Fibroblast of peridontal ligament (primary cell): ENCODE results near the gene PLXNC1.
A peak's percentile ranks its signal among the peaks of the same experiment; 100 is the strongest.

Source experiments
- DNase-seq: peaks from one replicate; pipeline ENCODE4 v3.0.0-alpha.2; 2010; ENCODE audit errors: extremely low read depth

PLXNC1 gene

DNA sequence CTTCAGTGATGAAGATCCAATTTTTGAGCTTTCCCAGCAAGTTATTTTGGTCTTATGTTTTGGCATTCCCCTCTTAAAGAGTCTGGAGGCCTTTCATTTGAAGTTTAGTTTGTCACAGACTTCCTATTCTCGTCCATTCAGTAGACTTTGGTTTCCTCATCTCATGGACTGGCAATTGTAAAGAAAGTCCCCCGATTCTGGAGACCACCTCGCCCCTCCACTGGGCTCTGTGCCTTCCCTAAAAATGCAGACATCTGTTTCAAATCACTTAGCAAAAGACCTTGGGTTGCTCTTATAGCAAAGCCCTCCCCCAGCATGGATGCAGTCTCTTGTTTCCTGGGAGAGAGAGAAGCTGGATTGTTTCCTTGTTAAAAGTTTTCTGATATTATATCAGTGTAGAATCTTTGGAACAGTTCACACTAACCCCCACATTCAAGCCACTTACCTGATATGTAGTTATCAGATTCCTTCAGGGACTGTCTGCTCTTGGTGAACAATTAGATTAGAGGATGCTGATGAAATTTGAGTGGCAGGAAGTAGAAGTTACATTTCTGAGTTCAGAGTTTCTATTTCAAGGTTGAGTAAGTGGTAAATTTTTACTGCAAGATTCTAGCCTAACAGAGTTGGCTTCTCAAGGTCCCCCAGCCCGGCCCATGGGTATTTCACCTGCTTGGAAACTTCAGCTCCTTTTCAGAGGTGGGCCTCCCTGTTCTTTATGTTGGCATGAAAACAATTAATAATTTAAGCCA, 56.3 kb downstream of the PLXNC1 start:
- no peak for DNase-seq

DNA sequence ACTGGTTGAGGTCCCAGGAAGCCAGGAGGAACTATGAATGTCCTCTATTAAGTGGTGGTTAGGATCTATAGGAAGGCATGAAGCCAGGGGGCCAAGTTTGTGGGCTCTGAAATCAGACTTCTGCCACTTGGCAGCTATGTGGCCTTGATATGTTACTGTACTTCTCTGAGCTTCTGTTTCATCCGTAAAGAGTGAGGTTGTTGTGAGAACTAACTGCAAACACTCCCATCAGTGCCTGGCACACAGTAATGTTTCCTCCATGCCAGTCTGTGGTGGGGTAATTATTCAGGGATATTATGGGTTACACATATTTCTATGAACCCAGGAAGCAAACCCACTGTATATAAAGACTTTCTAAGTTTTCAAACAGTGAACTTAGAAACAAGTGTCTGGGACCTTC, 57.4 kb downstream of the PLXNC1 start:
- no peak for DNase-seq

DNA sequence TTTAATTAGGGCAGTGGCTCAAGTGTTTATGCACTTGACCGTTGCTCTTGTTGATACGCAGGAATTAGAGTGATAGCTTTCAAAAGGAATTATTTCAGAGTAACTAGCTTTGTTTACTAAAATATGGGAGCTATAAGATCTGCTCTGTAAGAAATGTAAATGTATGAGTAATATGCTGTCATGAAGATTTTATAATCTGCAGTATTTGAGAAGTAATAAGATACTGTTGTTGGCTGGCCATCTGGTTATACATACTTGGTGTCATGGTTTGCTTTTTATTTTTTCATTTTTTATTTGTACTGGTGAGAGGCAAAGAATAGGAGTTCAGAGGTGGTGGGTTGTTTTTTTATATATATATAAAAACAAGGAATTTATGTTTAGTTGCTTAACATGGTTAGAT, 58.5 kb downstream of the PLXNC1 start:
- no peak for DNase-seq

DNA sequence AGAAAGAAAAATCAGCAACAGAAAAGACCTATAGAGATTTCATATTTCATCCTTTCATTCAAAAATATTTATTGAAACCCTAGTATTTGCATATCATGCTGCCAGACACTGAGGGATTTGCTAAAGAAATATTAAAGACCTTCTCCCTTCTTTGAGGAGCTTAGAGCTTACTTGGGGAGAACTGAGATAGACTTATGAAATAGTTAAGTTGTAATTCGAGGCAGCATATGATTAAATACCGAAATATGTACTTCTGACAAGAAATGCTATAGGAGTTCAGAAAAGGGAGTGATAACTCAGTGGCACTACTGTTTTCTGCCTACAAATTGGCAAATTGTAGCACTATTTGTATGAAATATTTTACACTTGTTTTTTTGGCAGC, 59.1 kb downstream of the PLXNC1 start:
- peak; percentile 14 for DNase-seq

DNA sequence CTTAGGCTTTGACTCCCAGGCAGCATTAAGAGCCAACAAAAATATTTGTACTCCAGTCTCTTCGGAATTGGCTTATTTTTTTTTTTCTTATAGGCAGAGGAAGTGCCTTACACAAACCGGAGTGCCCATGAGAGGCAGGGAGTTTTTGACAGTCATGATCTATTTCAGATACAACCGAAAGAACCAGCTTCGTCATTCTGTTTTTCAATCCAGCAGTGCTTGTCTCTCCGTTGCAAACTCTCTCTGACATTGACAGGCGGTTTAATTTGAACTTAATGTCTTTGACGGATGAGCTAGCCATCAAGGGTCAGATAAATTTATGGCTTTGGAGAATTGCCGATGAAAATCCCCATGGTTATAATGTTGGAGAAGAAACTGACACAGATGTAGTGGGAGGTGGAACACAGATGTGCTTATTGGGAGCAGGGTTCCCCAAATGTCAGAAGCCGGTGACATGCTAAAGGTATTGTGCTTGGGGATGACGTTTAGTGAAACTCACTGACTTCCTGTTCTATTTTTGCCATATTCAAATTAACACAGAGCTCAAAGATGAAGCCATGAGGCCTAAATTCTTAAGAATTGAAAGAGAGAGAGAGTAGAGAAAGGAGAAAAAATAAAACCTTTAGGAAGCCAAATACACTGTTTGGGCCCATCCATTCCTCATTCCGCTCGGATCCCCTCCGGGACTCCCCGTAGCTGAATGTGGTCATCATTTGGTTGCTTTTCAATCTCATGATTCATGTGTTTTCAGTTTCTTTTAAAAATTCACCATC, 59.7 kb downstream of the PLXNC1 start:
- peak; percentile 18 for DNase-seq

DNA sequence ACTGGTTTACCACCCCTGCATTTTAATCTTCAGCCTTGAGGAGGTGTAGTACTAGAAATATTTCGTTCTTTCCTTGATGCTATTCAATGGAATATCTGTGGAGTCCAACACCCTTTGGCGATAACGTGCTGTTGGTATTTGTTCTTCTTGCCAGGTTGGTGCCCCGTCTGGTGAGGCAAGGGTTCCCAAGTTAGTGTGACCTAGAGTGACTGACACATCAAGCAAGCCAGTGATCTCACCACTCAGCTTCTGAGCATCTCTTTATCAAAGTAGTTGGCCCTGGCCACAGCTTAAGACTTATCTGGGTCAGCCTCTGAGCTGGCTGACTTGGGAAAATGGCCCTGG, 60.2 kb downstream of the PLXNC1 start:
- DNase-seq = no peak

DNA sequence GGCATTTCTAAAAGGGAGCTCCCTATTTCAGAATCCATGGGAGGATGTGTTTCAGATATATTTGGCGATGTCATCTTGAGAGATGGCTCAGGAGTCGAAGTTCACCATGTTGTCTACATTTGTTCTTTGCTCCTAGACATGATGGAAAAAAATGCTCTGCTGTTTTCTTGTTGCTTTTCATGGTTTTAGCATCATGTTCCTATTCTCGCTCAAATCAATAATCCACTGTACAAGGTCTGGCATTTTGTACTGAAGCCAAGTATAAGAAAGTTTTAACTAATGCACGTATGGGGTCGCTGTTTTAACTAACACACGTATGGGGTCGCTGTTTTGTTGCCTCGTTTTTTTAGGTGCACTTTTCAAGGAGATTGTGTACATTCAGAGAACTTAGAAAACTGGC, 60.9 kb downstream of the PLXNC1 start:
- no peak for DNase-seq

DNA sequence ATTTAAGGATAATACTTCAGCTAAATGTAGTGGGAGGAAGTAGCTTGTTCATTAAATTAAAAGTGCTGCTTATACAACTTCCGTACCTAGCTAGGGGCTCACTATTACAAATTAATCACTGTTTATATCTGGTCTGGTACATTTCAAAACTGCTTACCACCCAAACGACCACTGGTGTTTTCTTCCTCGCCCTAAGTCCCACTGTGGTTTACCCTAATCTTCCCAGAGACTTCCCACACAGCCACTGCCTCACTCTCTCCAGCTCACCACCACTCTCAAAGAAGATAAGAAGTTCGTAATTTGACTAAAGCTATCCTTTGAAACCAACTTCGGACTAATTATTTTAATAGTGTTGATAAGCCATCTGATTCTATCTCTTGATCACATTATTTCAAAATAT, 62.6 kb downstream of the PLXNC1 start:
- DNase-seq = no peak

DNA sequence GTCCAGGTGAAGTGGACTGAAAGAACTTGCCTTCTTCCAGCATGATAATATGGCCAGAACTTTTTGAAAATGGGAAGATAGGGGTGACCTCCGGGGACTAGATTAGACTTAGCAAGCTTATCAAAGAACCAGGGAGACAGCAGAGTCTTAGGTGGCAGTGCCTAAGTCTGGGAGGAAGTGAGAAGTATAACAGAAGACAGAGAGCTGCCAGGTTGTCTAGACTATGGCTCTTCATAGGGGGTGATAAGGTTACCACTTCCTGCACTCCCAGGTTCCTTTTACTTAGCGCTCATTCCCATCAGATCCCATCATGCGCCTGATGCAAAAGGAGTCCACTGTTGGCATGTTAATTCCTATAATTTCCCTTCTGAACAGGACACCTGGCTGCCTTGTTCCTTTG, 69.9 kb downstream of the PLXNC1 start:
- DNase-seq = no peak

DNA sequence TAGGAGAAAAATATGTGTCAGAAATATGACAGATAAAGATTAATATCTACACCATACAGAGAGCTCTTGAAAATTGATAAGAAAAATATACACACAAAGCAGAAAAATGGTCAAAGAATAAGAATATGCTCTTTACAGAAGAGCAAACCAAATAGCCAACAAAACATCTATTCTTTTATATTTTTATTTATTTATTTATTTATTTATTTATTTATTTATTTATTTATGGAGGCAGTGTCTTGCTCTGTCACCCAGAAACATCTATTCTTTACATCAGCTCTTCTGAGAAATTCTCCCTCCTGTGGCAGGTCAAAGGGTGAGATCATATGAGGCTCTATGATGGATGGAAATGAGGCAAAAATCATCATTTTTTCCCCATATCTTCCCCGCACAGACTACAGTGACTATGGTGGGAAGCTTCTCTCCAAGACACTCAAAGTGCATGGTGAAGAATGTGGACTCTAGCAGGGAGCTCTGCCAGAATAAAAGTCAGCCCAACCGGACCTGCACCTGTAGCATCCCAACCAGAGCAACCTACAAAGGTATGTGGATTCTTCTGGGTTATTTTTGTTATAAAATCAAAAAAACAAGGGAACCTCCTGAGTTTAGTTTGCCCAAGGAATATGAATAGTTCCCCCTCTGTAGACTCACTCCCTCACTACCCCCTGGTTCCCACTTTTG, 71.4 kb downstream of the PLXNC1 start:
- DNase-seq = no peak

DNA sequence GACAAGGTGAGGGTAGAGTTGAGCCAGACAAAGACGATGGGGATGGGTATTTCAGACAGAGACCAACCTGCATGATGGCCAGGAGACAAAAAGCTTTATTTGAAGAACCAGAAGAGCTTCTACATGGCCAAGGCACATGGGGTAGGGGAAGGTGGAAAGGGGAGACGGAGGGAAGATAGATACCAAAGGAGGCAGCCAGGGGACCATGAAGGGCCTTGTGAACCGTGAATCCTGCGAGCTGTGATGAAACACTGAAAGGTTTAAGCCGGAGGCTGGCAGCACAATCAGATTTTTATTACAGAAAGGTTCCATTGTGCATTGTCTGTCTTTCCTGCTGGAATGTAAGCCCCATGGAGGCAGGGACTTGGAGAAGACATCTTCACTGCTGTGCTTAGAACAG, 72.4 kb downstream of the PLXNC1 start:
- DNase-seq = no peak

DNA sequence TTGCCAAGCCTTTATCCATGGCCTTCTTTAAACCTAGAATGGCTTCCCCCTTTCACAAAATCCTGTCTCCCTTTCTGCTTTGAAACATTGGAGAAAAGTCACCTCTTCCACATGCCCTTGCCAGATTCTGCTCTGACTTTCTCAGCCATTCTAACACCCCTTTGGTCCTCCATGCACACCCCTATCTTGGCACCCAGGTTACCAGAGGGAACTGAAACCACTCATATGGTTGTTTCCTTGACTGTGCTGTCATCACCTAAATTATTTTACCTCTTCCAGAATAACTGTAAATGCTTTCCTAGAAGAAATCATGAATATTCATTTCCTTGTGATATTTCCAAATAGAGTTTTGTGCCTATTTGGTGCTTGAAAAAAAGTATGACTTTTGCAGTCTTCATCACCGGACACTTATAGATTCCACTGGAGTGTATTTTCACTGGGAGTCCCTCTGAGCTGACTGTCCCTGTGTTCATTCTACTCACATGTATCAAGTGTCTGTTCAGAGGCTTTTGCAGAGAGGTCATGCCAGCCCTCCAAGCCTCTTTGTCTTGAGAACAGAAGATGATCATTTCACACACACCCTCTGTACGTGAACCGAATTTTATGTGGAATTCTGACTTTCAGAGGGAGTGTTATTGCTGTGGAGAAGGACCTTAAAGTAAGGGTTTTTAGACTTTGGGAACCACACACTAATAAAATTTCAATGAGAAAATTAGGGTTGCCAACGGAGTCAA, 74.1 kb downstream of the PLXNC1 start:
- DNase-seq = no peak

DNA sequence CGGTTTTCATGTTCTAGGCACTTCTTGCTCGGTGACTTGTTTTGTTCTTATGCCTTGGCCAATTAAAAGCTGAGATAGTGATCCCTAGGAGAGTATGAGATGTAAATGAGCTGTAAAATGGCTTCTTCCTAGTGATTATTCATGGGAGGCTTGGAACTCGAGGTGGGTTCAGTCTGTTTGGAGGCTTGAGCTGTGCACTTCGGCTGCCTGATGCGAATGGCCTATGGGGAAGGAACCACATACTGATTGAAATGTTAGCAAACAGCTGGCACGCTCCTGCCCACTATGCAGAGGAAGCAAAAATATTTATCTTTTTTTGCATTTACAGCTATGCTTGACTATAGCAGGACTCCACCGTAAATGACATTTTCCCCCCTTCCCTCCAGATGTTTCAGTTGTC, 75.5 kb downstream of the PLXNC1 start:
- DNase-seq = no peak

DNA sequence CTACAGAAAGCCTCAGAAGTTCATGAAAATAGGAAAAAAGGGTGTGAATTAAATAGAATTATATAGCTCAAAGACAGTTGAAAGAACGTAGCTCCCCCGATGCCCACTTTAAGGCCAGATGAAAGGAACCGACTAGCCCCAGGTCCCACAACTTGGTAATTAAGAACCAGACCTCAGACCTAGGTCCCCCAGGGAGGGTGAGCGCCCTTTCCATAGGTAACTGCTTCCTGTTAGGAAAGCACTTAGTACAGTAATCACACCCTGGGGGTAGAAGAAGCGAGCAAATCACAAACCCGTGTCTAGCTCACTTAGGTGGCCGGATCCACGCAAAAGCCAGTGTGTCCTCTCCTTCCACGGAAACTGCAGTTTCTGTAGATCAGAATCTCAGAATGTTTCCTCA, 77.1 kb downstream of the PLXNC1 start:
- no peak for DNase-seq

DNA sequence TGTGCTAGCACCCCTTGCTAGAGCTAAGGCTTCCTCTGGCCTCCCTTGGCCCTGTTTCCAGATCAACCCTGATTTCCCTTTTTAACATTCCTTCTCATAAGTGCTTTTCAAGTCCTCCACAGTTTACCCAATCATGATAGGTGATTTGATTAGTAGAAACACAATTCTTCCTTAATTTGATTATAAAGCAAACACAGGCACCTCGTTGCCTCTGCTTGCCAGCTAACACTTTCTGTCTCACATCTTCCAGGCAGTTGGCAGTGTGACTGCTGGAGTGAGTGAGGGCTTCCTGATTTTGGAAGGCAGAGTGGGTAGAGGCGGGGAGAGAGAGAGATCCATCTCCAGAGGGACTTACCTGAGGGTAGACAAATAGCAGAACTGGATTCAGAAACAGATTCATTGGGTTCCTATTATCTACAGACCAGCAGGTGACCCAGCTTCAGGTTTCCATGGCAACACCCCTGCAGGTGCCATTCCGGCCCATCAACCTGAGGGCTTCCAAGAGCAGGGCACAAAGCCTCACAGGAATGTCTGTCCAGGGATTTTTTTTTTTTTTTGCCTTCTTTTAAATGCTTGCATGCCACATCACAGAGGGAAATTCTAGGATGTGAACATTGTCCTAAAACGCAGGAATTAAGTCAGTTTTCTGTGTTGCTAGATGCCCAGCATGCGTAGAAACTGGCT, 77.7 kb downstream of the PLXNC1 start:
- DNase-seq = no peak

DNA sequence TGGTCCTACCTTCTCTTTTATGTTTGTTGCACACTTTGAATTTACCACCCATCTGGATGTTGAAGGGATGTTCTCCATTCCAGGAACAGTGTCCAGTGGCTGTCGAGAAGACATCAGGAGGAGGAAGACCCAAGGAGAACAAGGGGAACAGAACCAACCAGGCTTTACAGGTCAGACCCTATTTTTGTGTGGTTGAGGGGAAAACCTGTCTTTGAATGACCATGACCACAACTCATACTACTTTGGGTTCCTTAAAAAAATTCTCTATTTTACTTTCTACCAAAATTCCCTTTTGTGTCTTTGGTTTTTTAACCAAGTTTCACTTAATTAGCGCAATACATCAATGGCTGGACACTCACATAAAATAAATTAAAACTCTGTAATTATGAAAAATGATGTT, 78.7 kb downstream of the PLXNC1 start:
- DNase-seq = no peak

DNA sequence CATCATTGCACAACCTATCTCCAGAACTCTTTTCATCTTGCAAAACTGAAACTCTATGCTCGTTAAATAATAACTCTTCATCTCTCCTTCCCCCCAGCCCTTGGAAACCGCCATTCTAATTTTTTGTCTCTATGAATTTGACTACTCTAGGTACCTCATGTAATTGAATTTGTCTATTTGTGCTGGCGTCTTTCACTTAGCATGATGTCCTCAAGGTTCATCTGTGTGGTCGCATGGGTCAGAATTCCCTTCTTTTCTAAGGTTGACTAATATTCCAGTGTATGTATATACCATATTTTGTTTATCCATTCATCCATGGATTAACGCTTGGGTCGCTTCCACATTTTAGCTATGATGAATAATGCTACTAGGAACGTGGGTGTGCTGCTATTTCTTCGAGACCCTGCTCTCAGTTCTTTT, 80.1 kb downstream of the PLXNC1 start:
- DNase-seq = no peak

DNA sequence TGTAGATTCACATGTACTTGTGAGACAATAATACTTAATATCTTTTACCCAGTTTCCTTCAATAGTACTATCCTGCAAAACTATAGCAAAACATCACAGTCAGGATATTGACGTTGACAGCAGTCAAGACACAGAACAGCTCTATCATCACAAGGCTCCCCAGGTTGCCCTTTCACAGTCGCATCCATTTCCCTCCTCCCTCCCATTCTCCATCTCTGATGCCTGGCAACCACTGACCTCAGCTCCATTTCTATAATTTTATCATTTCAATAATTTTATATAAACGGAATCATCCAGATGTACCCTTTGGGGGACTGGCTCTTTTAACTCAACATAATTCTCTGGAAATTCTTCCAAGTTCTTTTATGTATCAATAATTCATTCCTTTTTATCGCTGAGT, 81.5 kb downstream of the PLXNC1 start:
- no peak for DNase-seq

DNA sequence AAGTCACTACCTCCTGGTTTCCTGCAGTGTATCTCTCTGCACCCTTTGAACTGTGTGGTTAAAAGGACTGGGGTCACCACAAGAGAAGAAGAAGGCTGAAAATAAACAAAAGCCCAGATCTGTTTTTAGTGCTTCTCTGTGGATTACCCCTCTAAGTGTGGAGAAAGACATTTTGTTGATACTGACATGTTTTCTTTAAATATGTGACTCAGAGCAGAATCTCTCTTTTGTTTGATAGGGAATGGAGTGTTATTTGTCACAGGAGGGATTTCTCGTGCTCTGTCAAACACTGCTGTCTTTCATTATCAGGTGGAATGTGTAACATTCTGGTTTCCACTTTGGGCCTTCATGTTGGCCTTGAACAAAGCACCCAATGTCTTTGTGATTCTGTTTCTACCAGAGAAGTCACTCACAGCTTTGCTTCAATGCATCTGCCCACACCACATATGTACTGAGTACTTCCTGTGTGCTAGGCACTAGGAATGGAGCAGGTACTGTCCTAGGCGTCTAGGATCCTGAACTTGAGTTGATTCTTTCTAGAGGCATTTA, 82.1 kb downstream of the PLXNC1 start:
- no peak for DNase-seq

DNA sequence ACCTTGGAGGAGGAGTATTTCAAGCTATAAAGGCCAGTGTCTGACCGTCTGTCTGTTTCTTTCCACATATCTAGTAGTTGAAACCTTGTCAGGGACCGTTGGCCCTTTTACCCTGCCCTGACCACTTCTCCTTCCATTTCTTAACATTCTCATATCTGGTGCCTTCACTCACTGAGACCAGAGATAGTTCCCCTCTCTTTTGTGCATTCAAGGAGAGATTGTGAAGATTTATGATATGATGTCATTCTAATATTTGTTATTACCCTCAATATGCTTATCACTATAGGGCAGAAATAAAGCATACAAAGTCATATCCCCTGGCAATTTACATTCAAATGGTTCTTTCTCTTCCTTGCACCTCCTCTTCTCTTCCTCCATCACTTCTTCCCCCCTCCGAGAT, 83.3 kb downstream of the PLXNC1 start:
- DNase-seq = no peak

DNA sequence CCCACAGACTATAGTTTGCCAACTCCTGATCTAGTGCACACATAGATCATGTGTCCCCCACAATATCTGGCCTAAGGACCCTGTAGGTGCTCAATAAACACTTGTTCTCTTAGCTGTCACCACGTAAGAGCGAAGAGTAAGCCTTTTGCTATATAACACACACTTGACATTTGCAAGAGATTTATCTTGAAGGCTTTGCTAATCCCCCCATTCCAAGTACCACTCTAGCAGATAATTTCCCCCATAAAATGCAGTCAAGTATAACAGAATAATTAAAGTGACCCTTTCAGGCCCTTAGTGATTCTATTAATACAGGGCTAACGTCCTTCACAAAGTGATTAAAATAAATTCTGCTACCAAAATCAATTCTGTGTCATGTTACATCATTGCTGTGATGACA, 87.5 kb downstream of the PLXNC1 start:
- no peak for DNase-seq
